OCI-LY1 (cell line): ENCODE measurements around the gene SDK1.

Experiments
- H2AFZ ChIP-seq: fragments of 200-600 bp; sonication (generic), shearing (Covaris generic); 2 replicates; pipeline ENCODE4 v1.6.0; 2014; ENCODE audit warnings: antibody characterized with exemption, mild to moderate bottlenecking, low read length
- H3F3A ChIP-seq: fragments of 200-600 bp; sonication (generic), shearing (Covaris generic); 2 replicates; pipeline ENCODE4 v1.6.0; 2014; ENCODE audit warnings: mild to moderate bottlenecking, antibody characterized with exemption, low read length, moderate library complexity; ENCODE audit not compliant: insufficient read depth
- H3K27ac ChIP-seq: fragments of 200-600 bp; sonication (generic); 2 replicates; pipeline ENCODE4 v1.5.1; 2014; ENCODE audit warnings: low read length, mixed run types, mild to moderate bottlenecking, low read depth; ENCODE audit not compliant: poor library complexity, severe bottlenecking
- H3K27me3 ChIP-seq: fragments of 200-600 bp; sonication (generic); 2 replicates; pipeline ENCODE4 v1.6.0; 2014; ENCODE audit warnings: antibody characterized with exemption, mild to moderate bottlenecking, low read length, moderate library complexity; ENCODE audit not compliant: insufficient read depth
- H3K36me3 ChIP-seq: fragments of 200-600 bp; sonication (generic); 2 replicates; pipeline ENCODE4 v1.6.1; 2014; ENCODE audit warnings: mild to moderate bottlenecking, antibody characterized with exemption, low read length, moderate library complexity, mixed read lengths; ENCODE audit not compliant: insufficient read depth
- H3K4me1 ChIP-seq: fragments of 200-600 bp; sonication (generic); 2 replicates; pipeline ENCODE4 v1.5.1; 2014; ENCODE audit warnings: mild to moderate bottlenecking, low read length, moderate library complexity; ENCODE audit not compliant: insufficient read depth, severe bottlenecking
- H3K4me2 ChIP-seq: fragments of 200-600 bp; sonication (generic), shearing (Covaris generic); 2 replicates; pipeline ENCODE4 v1.6.1; 2014; ENCODE audit warnings: low read length
- H3K4me3 ChIP-seq: fragments of 200-600 bp; sonication (generic); 2 replicates; pipeline ENCODE4 v1.5.1; 2014; ENCODE audit warnings: low read length, low read depth, mild to moderate bottlenecking, mixed read lengths; ENCODE audit not compliant: poor library complexity, severe bottlenecking
- H3K79me2 ChIP-seq: fragments of 200-600 bp; shearing (Covaris generic); 2 replicates; pipeline ENCODE4 v1.6.1; 2016; ENCODE audit warnings: mixed run types, low read length, mixed read lengths; ENCODE audit not compliant: insufficient read depth
- H3K9ac ChIP-seq: fragments of 200-600 bp; sonication (generic), shearing (Covaris generic); 2 replicates; pipeline ENCODE4 v1.6.1; 2014; ENCODE audit warnings: mild to moderate bottlenecking, low read length, mixed read lengths
- H3K9me2 ChIP-seq: fragments of 200-600 bp; sonication (generic), shearing (Covaris generic); 2 replicates; pipeline ENCODE4 v1.6.1; 2014; ENCODE audit warnings: low read depth, mild to moderate bottlenecking, low read length, mixed read lengths
- H3K9me3 ChIP-seq: fragments of 200-600 bp; shearing (Covaris generic); 2 replicates; pipeline ENCODE4 v1.6.1; 2014; ENCODE audit warnings: low read length, mixed read lengths
- H4K20me1 ChIP-seq: fragments of 200-600 bp; sonication (generic), shearing (Covaris generic); 2 replicates; pipeline ENCODE4 v1.6.0; 2016; ENCODE audit warnings: mild to moderate bottlenecking, low read length; ENCODE audit not compliant: insufficient read depth
- CTCF ChIP-seq: fragments of 200-600 bp; sonication (generic), shearing (Covaris generic); IDR thresholded peaks from 2 replicates; pipeline ENCODE4 v1.5.1; 2017; ENCODE audit warnings: mild to moderate bottlenecking, antibody characterized with exemption, low read length, moderate library complexity, mixed read lengths
- EZH2 ChIP-seq: fragments of 200-600 bp; sonication (generic), shearing (Covaris generic); IDR thresholded peaks from 2 replicates; pipeline ENCODE4 v1.8.0; 2017; ENCODE audit warnings: borderline replicate concordance, mixed run types, mild to moderate bottlenecking, antibody characterized with exemption, low read length, moderate library complexity, mixed read lengths

Gene SDK1

GRCh38 chr7:3504384-3504783 is 203.3 kb downstream of the SDK1 start:
- Histone ChIP-seq H3K4me3 (no peak overlapping the region), H4K20me1 (no peaks in the 10 kb centered on the region), H3K27me3 (no peaks in the 10 kb centered on the region), H3K4me2 (no peak overlapping the region), H3K36me3 (peaks cover 20% of the 10 kb centered on the region), H3K9me2 (no peaks in the 10 kb centered on the region), H2AFZ (no peak overlapping the region), H3K9ac (no peak overlapping the region), H3K27ac (no peak overlapping the region), H3K9me3 (peaks cover 13% of the 10 kb centered on the region), H3F3A (no peaks in the 10 kb centered on the region), H3K4me1 (peaks cover 10% of the 10 kb centered on the region), H3K79me2 (peaks cover 13% of the 10 kb centered on the region; the same call in 1 of the 2 replicates)
- no peak for TF ChIP-seq CTCF
- no peak for TF ChIP-seq EZH2

GRCh38 chr7:3510101-3511020 is 209.3 kb downstream of the SDK1 start:
- Histone ChIP-seq H3K4me2 (peak overlapping the region; percentile 28; the same call in 1 of the 2 replicates), H3K27me3 (no peaks in the 10 kb centered on the region), H3K9me3 (peaks cover 5% of the 10 kb centered on the region), H4K20me1 (no peaks in the 10 kb centered on the region), H3K79me2 (peaks cover 16% of the 10 kb centered on the region; the same call in 1 of the 2 replicates), H3K9me2 (no peaks in the 10 kb centered on the region), H3K4me1 (peaks cover 26% of the 10 kb centered on the region), H2AFZ (no peak overlapping the region), H3K9ac (peak overlapping the region; percentile 9; the same call in 1 of the 2 replicates), H3K27ac (peak overlapping the region; percentile 63), H3F3A (no peaks in the 10 kb centered on the region), H3K4me3 (no peak overlapping the region), H3K36me3 (peaks cover 25% of the 10 kb centered on the region)
- TF ChIP-seq CTCF (no peak), EZH2 (no peak)

GRCh38 chr7:3517344-3517743 is 216.3 kb downstream of the SDK1 start:
- H3K4me2 ChIP-seq, result no peak overlapping the region
- no peaks in the 10 kb centered on the region for H3K27me3 ChIP-seq
- no peak overlapping the region for H3K9ac ChIP-seq
- H3K9me2 ChIP-seq, result no peaks in the 10 kb centered on the region
- peaks cover 24% of the 10 kb centered on the region for H3K79me2 ChIP-seq
- H4K20me1 ChIP-seq, result no peaks in the 10 kb centered on the region
- TF ChIP-seq EZH2, result no peak
- no peaks in the 10 kb centered on the region for H3F3A ChIP-seq
- H3K4me1 ChIP-seq, result peaks cover 18% of the 10 kb centered on the region
- H3K4me3 ChIP-seq, result no peak overlapping the region
- no peak overlapping the region for H3K27ac ChIP-seq
- no peak overlapping the region for H2AFZ ChIP-seq
- peaks cover 2% of the 10 kb centered on the region; the same call in 1 of the 2 replicates for H3K36me3 ChIP-seq
- H3K9me3 ChIP-seq, result no peaks in the 10 kb centered on the region
